ENCODE measurements around the gene CHTOP. TPM values are rescaled to one million over a fixed set of nuclear protein-coding genes. Genes with fewer than 3 reads are reported as not detected.

The CHTOP gene
- total RNA-seq, 1 donor from 2014 or later = 47.9 TPM

DNA sequence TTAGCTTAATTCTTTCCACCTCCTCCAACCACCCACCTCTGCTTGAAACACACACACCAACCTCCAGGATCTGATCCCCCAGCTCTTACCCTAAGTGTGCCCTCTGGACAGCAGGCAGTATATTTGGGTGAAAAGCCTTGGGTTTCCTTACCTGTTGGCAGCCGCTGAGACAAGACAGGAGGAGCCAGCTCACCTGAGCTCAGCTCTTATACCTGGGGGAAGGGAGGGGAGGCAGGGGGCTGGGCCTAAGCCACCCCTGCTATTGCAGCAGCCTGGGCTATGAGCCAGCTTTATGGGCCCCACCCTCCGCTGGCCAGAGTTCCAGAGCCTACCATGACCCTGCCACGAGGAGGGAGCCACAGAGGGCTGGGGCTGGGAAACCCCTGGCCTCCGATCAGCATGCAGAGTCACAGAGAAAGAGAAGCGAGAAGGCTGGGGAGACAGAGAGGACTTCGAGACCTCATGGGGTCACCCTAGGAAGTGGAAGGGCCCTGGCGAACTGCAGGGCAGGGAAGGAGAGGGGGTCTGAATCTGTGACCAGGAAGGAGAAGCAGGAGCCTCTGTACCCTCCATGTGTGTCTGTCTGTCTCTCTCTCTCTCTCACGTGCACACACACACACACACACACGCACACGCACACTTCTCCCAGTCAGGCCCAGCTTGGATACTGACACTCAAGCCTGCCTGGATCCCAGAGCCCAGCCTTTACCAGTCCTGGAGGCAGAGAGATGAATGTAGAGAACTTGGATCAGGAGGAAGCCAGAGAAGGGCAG, 17.5 kb upstream of the CHTOP start, which contains the start of gene S100A14:
S100A14 (minus strand) TSS at position 182 of the 773 bp plus-strand sequence. CDS start 467 bp downstream, outside the sequence.
- Mint-ChIP-seq H3K27ac (ENCODE audit: unreplicated experiment) (peak within 1 kb of the TSS; percentile 57), H3K36me3 (ENCODE audit: low read depth) (peaks cover 10% of the 10 kb centered on the region), H3K9me3 (ENCODE audit: low read depth) (no peaks in the 10 kb centered on the region), H3K4me3 (ENCODE audit: unreplicated experiment) (no peak within 1 kb of the TSS), H3K4me1 (ENCODE audit: low read depth) (peaks cover 21% of the 10 kb centered on the region), H3K27me3 (ENCODE audit: low read depth) (no peaks in the 10 kb centered on the region)
- no peak for DNase-seq (ENCODE audit: low spot score)
- TF ChIP-seq CTCF (IDR thresholded peaks at IDR 0.05) = no peak

- Mint-ChIP-seq H3K27me3 (ENCODE audit: low read depth) (no peaks in the 10 kb centered on the region), H3K4me1 (ENCODE audit: low read depth) (peaks cover 15% of the 10 kb centered on the region), H3K27ac (ENCODE audit: unreplicated experiment) (peak overlapping the region; percentile 51), H3K9me3 (ENCODE audit: low read depth) (no peaks in the 10 kb centered on the region), H3K4me3 (ENCODE audit: unreplicated experiment) (no peak overlapping the region), H3K36me3 (ENCODE audit: low read depth) (peaks cover 10% of the 10 kb centered on the region)
- DNase-seq (ENCODE audit: low spot score) = peak; percentile 77
- TF ChIP-seq CTCF (IDR thresholded peaks at IDR 0.05) = no peak
These were observed 17.0 kb upstream of the CHTOP start for GRCh38 chr1:153616917-153617311.

- Mint-ChIP-seq H3K4me3 (ENCODE audit: unreplicated experiment) (no peak overlapping the region), H3K9me3 (ENCODE audit: low read depth) (no peaks in the 10 kb centered on the region), H3K27ac (ENCODE audit: unreplicated experiment) (no peak overlapping the region), H3K36me3 (ENCODE audit: low read depth) (peaks cover 10% of the 10 kb centered on the region), H3K27me3 (ENCODE audit: low read depth) (no peaks in the 10 kb centered on the region), H3K4me1 (ENCODE audit: low read depth) (peaks cover 9% of the 10 kb centered on the region)
- peak; percentile 88 for DNase-seq (ENCODE audit: low spot score)
- peak; percentile 81 for TF ChIP-seq CTCF (IDR thresholded peaks at IDR 0.05)
These were observed 16.2 kb upstream of the CHTOP start for GRCh38 chr1:153617663-153618062.

- no peaks in the 10 kb centered on the region for H3K27me3 Mint-ChIP-seq (ENCODE audit: low read depth)
- H3K4me1 Mint-ChIP-seq (ENCODE audit: low read depth) = peaks cover 17% of the 10 kb centered on the region
- H3K4me3 Mint-ChIP-seq (ENCODE audit: unreplicated experiment) = no peak overlapping the region
These were observed 14.7 kb upstream of the CHTOP start for GRCh38 chr1:153619171-153619570.

GRCh38 chr1:153623101-153623500, 10.8 kb upstream of the CHTOP start:
- H3K9me3 Mint-ChIP-seq (ENCODE audit: low read depth) = no peaks in the 10 kb centered on the region
- H3K4me1 Mint-ChIP-seq (ENCODE audit: low read depth) = peaks cover 46% of the 10 kb centered on the region

More at GRCh38 chr1:153619171-153619570, 14.7 kb upstream of the CHTOP start:
- no peak overlapping the region for H3K27ac Mint-ChIP-seq (ENCODE audit: unreplicated experiment)
- peak; percentile 42 for DNase-seq (ENCODE audit: low spot score)
- H3K36me3 Mint-ChIP-seq (ENCODE audit: low read depth) = peaks cover 19% of the 10 kb centered on the region
- H3K9me3 Mint-ChIP-seq (ENCODE audit: low read depth) = no peaks in the 10 kb centered on the region
- no peak for TF ChIP-seq CTCF (IDR thresholded peaks at IDR 0.05)

More at GRCh38 chr1:153623101-153623500, 10.8 kb upstream of the CHTOP start:
- Mint-ChIP-seq H3K36me3 (ENCODE audit: low read depth) (peaks cover 20% of the 10 kb centered on the region), H3K27ac (ENCODE audit: unreplicated experiment) (no peak overlapping the region), H3K4me3 (ENCODE audit: unreplicated experiment) (no peak overlapping the region), H3K27me3 (ENCODE audit: low read depth) (no peaks in the 10 kb centered on the region)
- DNase-seq (ENCODE audit: low spot score) = no peak
- TF ChIP-seq CTCF (IDR thresholded peaks at IDR 0.05) = no peak

Data from chondrocyte (in vitro differentiated cells).